ENCODE data around the gene HCN2. TPM values are rescaled to one million over a fixed set of nuclear protein-coding genes. Genes with fewer than 3 reads are reported as not detected.
"Not testable (repeated sequence)": the region's sequence is repeated elsewhere in the genome, so short reads cannot be mapped to it uniquely, and the experiment has no call there.

Gene HCN2
- polyA plus RNA-seq, 3 donors, result 0.09 to 0.29 (median 0.22) TPM

DNA sequence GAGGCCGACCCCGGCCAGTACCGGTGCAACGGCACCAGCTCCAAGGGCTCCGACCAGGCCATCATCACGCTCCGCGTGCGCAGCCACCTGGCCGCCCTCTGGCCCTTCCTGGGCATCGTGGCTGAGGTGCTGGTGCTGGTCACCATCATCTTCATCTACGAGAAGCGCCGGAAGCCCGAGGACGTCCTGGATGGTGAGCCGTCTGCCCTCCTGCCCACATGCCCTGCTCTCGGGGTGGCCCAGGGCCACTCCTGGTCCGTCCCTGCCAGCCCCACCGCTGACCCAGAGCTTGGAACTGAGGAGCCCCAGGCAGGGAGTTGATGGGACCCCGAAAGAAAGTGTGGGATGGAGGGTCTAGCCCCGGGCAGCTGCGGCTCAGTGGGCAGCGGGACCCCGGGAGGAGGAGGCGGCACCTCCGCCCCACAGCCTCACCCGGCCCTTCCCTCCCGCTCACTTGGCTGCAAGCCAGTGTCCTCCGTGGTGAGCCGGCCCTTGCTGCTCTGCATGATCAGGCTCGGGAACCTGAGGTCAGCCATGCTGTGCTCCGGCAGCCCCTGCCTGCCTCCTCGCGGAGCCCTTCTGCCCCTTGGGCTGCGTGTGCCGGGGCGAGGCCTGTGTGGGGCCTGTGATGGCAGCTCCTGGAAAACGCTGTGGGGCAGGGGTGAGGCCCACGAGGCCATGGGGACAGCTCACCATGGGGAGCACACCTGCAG lies 8.1 kb upstream of the HCN2 start:
- 85 to 88% (median 86%) methylated on average over 37 to 40 of the region's 40 CpGs for WGBS, 3 donors
- no peak overlapping the region for H3K27ac ChIP-seq (ENCODE audit: low read depth, low read length)

DNA sequence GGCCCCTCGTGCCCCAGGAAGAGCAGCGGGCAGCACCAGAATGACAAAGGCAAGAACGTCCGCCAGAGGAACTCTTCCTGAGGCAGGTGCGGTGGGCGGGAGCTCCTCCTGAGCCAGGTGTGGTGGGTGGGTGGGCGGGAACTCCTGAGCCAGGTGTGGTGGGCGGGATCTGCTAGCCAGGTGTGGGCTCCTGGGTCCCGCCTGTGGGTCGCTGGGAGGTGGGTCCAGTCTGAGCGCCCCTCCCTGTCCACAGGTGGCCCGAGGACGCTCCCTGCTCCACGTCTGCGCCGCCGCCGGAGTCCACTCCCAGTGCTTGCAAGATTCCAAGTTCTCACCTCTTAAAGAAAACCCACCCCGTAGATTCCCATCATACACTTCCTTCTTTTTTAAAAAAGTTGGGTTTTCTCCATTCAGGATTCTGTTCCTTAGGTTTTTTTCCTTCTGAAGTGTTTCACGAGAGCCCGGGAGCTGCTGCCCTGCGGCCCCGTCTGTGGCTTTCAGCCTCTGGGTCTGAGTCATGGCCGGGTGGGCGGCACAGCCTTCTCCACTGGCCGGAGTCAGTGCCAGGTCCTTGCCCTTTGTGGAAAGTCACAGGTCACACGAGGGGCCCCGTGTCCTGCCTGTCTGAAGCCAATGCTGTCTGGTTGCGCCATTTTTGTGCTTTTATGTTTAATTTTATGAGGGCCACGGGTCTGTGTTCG lies 7.0 kb upstream of the HCN2 start:
- WGBS, 3 donors, result 88 to 93% (median 91%) methylated on average over 26 to 31 of the region's 31 CpGs
- H3K27ac ChIP-seq (ENCODE audit: low read depth, low read length), result no peak overlapping the region

DNA sequence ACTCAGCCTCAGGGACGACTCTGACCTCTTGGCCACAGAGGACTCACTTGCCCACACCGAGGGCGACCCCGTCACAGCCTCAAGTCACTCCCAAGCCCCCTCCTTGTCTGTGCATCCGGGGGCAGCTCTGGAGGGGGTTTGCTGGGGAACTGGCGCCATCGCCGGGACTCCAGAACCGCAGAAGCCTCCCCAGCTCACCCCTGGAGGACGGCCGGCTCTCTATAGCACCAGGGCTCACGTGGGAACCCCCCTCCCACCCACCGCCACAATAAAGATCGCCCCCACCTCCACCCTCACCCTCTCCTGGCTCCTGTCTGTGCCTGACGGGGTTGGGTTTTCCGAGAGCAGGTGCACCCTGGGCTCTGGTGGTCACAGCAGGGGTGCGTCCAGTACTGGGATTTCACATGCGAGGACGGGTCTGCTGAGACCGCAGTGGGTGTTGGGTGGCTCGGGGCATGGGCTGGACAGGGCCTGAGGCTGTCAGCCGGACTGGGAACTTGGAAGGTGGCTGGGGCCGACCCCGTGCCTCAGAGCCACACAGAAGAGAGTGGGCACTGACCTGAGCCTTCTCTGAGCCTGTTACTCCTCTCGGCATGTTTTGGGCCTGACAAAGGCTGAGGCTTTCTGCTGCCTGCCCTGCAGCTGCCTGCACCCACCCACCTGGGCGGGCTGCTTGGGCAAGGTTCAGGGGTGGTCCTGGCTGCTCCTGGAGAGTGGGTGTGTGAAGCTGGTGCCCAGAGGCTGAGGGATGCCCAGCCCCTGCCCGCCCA lies 6.3 kb upstream of the HCN2 start:
- WGBS, 3 donors, result 87 to 93% (median 89%) methylated on average over 26 to 27 of the region's 27 CpGs
- no peak overlapping the region for H3K27ac ChIP-seq (ENCODE audit: low read depth, low read length)

DNA sequence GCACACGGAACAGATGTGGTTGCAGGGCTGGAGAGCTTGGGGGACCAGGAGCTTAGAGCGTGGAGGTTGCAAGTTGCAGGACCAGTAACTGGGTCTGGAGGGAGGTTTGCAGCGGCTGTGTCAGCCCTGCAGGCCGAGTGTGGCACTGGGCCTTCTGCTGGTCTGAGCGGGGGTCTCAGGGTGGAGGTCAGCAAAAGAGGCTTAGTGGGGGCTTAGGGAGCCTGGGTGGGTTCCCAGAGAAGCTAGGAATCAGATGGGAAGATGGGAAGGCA lies 5.8 kb upstream of the HCN2 start:
- 72 to 80% (median 76%) methylated on average over 5 of the region's 5 CpGs for WGBS, 3 donors

DNA sequence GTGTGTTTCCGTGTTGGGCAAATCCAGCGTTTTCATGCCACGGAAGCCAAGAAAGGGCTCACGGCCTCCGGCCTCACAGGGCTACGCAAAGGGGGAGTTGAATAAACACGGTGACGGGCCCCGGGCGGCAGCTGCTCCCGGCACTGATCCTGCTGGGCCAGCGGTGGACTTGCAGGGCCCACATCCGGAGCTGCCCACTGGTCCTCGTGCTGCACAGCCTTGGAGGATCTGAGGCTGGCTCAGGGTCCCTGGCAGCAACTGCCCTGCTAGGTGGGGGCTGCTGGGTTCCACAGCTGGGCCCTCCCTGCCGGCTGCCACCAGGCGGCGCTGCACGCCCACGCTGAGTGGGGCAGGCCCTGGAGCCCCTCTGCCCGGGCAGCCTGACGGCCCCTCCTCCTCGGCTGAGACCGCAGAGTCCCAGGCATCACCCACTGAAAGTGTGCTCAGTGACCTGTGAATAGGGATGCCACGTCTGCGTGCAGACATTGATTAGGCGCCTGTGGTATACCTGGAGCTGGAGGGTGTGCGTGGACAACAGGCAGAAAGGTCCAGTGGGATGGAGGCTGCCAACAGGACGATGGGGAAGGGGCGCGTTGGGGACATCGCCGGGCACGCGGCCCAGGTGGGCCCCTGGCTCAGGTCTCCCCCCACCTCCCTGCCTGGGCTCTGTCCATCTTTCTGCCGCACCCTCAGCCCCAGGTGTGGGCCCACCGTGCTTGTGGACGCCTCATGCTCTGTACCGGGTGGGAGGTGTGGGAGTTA lies 5.3 kb upstream of the HCN2 start:
- WGBS, 3 donors, result 25 to 31% (median 25%) methylated on average over 32 to 38 of the region's 38 CpGs
- H3K27ac ChIP-seq (ENCODE audit: low read depth, low read length), result no peak overlapping the region

More for the DNA sequence above, 5.8 kb upstream of the HCN2 start:
- no peak overlapping the region for H3K27ac ChIP-seq (ENCODE audit: low read depth, low read length)

DNA sequence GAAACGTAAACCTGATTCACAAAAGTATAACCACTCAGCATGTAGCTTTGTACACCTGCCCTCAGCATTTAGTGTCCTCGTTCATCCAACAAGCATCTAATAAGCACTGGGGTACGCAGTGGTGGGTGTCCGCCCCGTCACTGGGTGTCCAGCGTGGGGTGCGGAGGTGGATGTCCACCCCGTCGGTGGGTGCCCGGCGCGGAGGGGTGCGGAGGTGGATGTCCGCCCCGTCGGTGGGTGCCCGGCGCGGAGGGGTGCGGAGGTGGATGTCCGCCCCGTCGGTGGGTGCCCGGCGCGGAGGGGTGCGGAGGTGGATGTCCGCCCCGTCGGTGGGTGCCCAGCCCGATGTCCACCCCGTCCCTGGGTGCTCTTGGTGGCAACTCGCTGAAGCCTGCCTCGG lies 4.5 kb upstream of the HCN2 start:
- 78 to 86% (median 81%) methylated on average over 26 to 34 of the region's 34 CpGs for WGBS, 3 donors
- H3K27ac ChIP-seq (ENCODE audit: low read depth, low read length), result not testable (repeated sequence)

DNA sequence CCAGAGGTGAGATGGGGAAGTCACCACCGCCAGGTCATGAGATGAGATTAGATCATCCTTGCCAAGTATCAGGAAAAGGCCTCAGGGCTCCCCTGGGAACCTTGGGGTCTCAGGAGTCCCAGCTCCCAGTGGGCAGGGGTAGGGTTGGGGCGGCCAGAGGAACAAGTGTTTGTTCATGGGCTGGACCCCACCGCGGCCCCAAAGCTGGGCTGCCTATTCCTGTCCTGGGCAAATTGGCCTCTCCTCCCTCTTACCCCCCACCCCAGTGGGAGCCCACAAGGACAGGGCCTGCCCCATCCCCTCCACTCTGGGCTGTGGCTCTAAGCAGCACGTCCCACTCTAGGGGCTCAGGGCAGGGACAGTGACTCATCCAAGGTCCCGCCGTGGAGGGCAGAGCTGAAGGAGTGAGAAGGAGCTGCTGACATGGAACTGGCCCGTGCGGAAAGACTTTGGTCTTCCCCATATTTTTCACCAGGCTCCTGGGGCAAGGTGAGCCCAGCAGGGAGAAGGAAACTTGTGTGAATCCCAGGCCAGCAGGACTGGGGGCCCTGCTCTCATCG lies 4.0 kb upstream of the HCN2 start:
- no peak overlapping the region for H3K27ac ChIP-seq (ENCODE audit: low read depth, low read length)
- 56 to 79% (median 73%) methylated on average over 10 of the region's 10 CpGs for WGBS, 3 donors

DNA sequence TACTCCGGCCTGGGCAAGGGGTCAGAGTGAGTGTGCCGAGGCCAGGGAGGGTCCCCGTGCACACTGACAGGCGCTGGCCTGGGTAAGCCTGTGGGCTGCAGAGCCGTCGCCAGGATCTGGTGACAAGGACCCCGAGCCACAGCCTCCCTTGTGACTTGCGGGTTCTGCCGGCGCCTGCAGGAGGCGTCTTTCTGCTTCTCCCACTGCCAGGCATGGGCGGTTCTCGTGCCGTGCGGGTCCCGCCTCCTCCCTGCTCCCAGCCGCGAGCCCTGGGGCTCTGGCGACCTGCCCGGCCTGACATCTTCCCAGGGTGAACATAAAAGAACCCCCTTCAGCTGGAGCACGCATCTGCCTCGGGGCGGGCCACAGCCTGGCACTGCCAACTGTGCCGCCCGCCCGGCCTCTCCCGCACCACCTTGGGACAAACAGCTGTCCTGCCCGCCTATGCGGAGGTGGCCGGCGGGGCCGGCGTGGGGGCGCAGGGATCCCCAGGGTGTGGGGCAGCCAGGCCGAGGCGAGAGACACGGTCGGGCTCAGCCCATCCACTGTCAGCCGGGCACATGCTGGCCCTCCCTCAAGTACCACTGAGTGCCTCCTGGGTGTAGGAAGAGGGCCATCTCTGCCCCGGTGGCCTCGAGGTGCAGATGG lies 1.5 kb upstream of the HCN2 start:
- 4 to 9% (median 7%) methylated on average over 41 of the region's 41 CpGs for WGBS, 3 donors
- no peak overlapping the region for H3K27ac ChIP-seq (ENCODE audit: low read depth, low read length)

DNA sequence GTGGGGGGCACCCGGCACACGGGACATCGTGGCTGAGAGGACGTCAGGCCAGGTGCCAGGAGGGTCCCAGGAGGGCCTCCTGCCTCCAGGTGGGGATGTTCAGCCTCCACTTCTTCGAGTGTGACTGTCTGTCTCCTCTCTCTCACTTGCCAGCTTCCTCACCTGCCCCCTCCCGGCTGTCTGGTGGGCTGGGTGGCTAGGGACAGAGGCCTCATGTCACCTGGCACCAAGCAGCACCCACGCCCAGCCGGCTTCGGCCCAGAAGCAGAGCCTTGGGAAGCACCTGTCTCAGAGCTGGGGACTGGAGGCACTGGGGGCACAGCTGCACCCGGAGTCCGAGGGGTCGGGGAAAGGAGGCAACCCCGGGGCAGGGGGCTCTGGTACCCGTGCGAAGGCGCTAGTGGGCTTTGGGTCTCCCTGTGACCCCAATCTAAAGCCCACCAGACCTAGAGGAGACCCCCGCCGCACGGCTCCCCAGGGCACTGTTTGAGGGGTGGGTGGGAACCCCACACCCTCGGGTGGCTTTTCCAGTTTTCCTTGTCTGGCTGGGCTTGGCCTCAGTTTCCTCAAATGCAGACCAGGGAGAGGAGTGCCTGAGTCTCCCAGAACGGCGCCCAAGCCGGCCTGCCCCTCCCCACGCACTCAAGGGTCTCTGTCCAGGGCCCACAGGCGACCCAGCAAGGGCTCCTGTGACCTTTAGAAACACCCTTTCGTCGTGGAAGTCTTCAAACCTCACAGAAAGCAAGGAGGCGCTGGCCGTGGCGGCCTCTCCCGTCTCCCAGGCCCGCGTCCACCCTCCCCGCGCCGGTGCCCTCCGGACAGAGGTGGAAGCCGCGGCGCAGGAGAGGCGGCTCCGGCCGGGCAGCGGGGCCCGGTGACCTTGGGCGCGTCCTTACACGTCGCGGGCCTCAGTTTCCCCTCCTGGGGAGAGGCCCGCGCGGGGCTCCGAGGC lies 664 bp upstream of the HCN2 start:
- 15 to 21% (median 15%) methylated on average over 50 to 54 of the region's 54 CpGs for WGBS, 3 donors
- H3K27ac ChIP-seq (ENCODE audit: low read depth, low read length), result no peak overlapping the region

DNA sequence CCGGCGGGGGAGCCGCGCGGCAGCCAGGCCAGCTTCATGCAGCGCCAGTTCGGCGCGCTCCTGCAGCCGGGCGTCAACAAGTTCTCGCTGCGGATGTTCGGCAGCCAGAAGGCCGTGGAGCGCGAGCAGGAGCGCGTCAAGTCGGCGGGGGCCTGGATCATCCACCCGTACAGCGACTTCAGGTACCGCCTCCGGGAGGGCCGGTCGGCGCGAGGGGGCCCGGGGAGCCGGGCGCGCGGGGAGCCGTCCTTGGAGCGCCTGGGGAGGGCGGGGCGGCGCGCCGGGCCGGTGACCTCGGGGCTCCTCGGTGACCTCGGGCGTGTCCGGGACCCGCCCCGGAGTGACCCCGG lies 690 bp downstream of the HCN2 start:
- 1 to 2% (median 1%) methylated on average over 42 to 50 of the region's 50 CpGs for WGBS, 3 donors
- H3K27ac ChIP-seq (ENCODE audit: low read depth, low read length), result no peak overlapping the region

DNA sequence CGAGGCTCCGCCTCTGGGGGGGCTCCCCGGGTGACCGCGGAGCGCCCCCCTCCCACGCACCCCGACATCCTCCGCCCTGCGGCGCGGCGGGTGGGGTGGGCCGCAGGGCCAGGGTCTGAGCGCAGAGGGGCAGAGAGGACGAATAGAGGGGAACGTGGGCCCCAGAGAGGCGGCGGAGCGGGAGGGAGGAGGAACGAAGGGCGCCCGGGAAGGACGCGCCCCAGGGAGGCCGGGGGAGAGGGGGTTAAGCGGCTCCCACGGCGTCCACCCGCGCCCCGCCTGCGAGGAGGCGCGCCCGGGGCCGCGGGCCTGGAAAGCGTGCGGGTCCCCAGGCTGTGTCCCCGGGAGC lies 1.0 kb downstream of the HCN2 start:
- no peak overlapping the region for H3K27ac ChIP-seq (ENCODE audit: low read depth, low read length)
- WGBS, 3 donors, result 5 to 9% (median 5%) methylated on average over 25 to 41 of the region's 41 CpGs

DNA sequence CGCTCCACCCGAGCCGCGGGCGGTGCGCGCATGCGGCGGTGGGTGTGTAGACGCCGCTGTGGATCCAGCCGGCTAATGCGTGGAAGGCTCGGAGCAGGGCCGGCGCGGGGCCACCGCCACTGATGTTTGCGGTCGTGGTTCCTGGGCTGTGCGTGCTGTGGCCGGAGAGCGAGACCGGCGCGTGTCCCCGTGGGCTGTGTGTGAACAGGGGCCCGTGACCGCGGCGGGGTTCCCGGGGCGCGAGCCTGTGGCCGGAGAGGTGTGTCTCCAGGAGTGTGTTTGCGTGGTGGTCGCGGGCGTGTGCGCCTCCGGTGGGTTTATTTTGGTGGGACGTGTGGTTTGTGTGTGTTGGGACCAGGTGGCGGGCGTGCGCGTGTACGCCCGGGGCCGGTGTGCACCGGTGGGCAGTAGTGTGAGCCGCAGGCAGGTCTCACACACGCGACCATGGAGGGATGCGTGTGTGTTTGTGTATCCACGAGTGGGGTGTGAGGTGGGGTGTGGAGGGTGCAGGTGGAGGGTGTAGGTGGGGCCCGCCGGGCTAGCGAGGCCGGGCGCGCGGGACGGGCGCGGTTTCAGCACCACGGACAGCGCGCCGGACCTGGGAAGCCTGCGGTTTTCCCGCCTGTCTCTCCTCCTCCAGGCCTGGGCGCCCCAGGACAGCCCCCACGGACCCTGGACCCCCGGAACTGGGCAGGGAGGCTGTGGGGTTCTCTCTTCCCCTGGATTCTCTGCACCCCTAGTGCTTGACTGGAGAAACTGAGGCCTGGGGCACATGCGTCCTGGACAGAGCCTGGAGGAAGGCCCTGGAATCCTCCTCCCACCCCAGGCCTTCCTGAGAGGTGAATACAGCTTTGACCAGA lies 1.6 kb downstream of the HCN2 start:
- 31 to 32% (median 32%) methylated on average over 72 to 75 of the region's 75 CpGs for WGBS, 3 donors
- H3K27ac ChIP-seq (ENCODE audit: low read depth, low read length), result no peak overlapping the region

DNA sequence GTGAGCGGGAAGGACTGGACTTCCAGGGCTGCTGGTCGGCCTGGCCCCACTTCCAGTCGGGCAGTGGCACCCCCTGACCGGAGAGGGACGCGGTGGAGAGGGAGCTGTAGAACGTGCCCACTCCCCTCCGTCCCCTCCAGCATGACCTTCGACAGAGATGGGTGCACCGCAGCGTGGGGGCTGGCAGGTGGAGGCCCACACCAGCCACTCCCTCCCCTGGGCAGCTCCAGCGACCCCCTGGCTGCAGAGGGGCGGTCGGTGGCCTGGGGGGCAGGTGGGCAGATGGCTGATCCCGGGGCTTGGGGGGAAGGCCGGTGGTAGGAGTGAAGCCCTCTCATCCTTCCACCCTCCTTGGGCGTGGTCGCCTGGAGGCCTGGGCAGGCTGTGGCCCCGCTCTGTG lies 2.4 kb downstream of the HCN2 start:
- 64 to 80% (median 79%) methylated on average over 19 of the region's 19 CpGs for WGBS, 3 donors
- no peak overlapping the region for H3K27ac ChIP-seq (ENCODE audit: low read depth, low read length)

DNA sequence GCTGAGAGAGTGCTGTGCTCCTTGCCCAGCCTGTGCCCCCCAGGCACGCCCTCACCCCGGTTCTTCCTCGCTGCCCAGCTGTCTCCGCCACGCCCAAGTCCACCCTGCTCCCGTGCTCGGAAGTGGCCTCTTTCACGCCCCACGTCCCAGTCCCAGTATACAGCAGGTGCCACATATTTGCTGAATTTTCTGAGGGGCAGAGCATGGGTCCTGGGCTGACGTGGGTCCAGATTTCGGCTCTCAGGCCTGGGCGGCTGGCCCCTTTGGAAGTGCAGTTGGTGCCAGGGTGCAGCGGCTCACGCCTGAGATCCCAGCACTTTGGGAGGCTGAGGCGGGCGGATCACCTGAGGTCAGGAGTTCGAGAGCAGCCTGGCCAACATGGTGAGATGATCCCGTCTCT lies 3.4 kb downstream of the HCN2 start:
- WGBS, 3 donors, result 77 to 87% (median 87%) methylated on average over 15 to 18 of the region's 18 CpGs

DNA sequence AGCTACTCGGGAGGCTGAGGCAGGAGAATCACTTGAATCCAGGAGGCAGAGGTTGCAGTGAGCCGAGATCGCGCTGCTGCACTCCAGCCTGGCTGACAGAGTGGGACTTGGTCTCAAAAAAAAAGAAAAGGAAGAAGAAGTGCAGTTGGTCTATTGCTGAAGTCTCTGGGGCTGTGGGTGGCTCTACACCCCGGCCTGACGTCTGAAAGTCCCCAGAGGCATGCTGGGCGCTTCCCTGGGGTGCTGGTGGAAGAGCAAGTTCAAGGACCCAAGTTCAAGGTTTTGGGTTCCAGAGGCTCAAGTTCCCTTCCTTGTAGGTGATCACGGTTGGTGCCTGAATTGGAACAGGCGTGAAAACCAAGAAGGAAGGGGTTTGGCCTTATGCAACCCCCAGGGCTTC lies 3.8 kb downstream of the HCN2 start:
- WGBS, 3 donors, result 56 to 63% (median 62%) methylated on average over 9 of the region's 9 CpGs

More for the DNA sequence above, 3.4 kb downstream of the HCN2 start:
- H3K27ac ChIP-seq (ENCODE audit: low read depth, low read length), result no peak overlapping the region

DNA sequence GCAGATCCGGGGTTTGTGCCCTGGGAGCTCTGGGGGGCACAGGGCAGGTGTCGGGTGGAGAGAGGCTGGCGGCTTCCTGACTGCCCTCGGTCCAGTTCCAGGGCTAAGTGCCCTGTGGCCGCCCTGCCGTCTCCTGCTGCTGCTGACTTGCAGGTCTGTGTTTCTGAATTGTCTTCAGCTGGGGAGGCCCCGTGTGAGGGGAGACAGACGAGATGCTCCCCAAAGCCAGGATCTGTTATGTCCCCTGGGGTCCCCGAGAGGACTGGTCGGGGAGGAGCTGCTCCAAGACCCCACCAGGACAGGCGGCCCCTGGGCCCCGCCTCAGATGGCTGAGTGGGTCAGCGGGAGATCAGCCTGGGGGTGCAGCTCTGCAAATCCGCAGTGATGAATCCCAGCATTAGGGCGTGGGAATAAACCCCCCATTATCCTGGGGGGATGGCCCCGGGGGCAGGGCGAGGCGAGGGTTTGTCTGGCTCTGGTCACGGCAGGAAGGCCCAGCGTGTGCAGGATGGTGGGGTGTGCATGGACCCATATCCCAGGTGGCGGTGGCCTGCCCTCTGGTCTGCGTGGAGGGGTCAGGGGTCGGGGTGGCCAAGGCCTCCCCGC lies 4.7 kb downstream of the HCN2 start:
- H3K27ac ChIP-seq (ENCODE audit: low read depth, low read length), result no peak overlapping the region
- WGBS, 3 donors, result 69 to 73% (median 69%) methylated on average over 22 to 24 of the region's 24 CpGs

More for the DNA sequence above, 3.8 kb downstream of the HCN2 start:
- H3K27ac ChIP-seq (ENCODE audit: low read depth, low read length), result no peak overlapping the region
